Mammary epithelial cell (primary cell): Measurements from ENCODE around the gene TLE6.

Experiments
- CTCF ChIP-seq, 2 donors: IDR thresholded peaks in 1 of 2; conservative IDR thresholded peaks in 1 of 2; 2 replicates each; pipeline ENCODE4 v1.5.1; 2011 to 2012; ENCODE audit warnings: inconsistent platforms in 2 of 2, low read length in 2 of 2, mild to moderate bottlenecking in 2 of 2, control low read depth in 1 of 2, low read depth in 1 of 2; ENCODE audit not compliant: insufficient read depth in 1 of 2; ENCODE audit errors: extremely low read depth in 1 of 2
- EZH2 ChIP-seq: IDR thresholded peaks from 2 replicates; pipeline ENCODE4 v1.6.1; 2012; ENCODE audit warnings: low read length, inconsistent platforms, borderline replicate concordance

- TF ChIP-seq CTCF (conservative IDR thresholded peaks at IDR 0.05 in 1 of 2, IDR thresholded peaks at IDR 0.05 in 1 of 2; ENCODE audit: extremely low read depth in 1 of 2, insufficient read depth in 1 of 2, low read depth in 1 of 2, low read length in 2 of 2) (no peak), EZH2 (no peak)
These were observed 61.8 kb downstream of the TLE6 start for GRCh38 chr19:3039125-3039524.
